ENCODE results near the gene GPRC5C.

Gene GPRC5C, protein sequence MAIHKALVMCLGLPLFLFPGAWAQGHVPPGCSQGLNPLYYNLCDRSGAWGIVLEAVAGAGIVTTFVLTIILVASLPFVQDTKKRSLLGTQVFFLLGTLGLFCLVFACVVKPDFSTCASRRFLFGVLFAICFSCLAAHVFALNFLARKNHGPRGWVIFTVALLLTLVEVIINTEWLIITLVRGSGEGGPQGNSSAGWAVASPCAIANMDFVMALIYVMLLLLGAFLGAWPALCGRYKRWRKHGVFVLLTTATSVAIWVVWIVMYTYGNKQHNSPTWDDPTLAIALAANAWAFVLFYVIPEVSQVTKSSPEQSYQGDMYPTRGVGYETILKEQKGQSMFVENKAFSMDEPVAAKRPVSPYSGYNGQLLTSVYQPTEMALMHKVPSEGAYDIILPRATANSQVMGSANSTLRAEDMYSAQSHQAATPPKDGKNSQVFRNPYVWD
- long read RNA-seq, transcript GPRC5C-202 (4 exons, 2,988 nt), result minor isoform, 5 of 47 reads
- long read RNA-seq, transcript GPRC5C-211 (3 exons, 393 nt), result major isoform, 14 of 47 reads
- long read RNA-seq, partial matches to known transcripts, result 15 of 47 reads
- long read RNA-seq, other reads (novel, unspliced or antisense), result 10 of 47 reads

DNA sequence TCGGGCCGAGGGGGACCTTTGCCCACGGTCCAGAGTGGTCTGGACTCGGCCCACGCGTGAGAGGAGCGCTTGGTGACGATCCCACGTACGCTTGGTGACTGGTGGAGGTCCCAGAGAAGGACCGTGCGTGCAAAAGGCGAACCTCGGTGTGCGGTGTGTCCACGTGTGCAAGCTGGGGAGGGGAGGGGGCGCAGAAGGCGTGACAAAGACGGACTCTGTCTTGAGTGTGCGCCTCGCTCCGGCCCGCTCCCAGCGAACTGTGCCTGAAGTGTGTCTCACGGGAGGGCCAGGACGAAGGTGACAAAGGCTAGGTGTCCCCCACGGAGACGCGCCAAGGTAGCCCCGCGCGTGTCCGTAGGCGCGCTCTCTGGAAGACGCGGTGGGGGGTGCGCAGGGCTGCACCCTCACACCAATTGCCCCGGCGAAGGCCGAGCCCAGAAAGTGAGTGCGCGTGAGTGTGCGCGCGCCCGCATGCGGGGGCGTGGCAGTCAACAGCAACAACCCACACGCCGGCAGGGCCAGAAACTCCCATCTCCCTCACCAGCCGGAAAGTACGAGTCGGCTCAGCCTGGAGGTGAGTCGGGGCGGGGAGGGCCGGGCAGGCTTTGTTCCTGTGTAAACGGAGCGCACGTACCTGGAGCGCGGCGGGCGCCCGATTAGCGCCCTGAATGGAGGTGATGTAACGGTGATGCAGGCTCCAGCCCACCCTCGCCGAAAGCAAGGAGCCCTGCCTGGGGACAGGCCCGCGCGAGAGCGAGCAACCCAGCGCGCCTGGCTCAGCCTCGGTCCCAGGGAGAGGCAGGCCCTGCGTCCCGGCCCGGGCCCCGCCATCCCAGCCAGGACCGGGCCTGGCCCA, at the start of gene GPRC5C:
GPRC5C (plus strand) TSS at position 521 of the 856 bp plus-strand sequence. CDS start 7,689 bp downstream, outside the sequence.
- Histone ChIP-seq H3K27ac (replicated peaks) (peak within 1 kb of the TSS; percentile 21; the same call in 1 of the 2 replicates), H3K27me3 (ENCODE audit: insufficient read depth, poor library complexity, severe bottlenecking) (peaks cover 19% of the 10 kb centered on the region), H3K4me3 (replicated peaks; ENCODE audit: insufficient read depth, low read length) (peak within 1 kb of the TSS; percentile 46)
- DNase-seq (ENCODE audit: low read depth in 1 of 2, low spot score in 1 of 2), result peak; percentile 45 to 67
- TF ChIP-seq, protein P1, sequence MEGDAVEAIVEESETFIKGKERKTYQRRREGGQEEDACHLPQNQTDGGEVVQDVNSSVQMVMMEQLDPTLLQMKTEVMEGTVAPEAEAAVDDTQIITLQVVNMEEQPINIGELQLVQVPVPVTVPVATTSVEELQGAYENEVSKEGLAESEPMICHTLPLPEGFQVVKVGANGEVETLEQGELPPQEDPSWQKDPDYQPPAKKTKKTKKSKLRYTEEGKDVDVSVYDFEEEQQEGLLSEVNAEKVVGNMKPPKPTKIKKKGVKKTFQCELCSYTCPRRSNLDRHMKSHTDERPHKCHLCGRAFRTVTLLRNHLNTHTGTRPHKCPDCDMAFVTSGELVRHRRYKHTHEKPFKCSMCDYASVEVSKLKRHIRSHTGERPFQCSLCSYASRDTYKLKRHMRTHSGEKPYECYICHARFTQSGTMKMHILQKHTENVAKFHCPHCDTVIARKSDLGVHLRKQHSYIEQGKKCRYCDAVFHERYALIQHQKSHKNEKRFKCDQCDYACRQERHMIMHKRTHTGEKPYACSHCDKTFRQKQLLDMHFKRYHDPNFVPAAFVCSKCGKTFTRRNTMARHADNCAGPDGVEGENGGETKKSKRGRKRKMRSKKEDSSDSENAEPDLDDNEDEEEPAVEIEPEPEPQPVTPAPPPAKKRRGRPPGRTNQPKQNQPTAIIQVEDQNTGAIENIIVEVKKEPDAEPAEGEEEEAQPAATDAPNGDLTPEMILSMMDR (IDR thresholded peaks at IDR 0.05; ENCODE audit: insufficient read depth, low read length), result no peak
- TF ChIP-seq, protein P2, sequence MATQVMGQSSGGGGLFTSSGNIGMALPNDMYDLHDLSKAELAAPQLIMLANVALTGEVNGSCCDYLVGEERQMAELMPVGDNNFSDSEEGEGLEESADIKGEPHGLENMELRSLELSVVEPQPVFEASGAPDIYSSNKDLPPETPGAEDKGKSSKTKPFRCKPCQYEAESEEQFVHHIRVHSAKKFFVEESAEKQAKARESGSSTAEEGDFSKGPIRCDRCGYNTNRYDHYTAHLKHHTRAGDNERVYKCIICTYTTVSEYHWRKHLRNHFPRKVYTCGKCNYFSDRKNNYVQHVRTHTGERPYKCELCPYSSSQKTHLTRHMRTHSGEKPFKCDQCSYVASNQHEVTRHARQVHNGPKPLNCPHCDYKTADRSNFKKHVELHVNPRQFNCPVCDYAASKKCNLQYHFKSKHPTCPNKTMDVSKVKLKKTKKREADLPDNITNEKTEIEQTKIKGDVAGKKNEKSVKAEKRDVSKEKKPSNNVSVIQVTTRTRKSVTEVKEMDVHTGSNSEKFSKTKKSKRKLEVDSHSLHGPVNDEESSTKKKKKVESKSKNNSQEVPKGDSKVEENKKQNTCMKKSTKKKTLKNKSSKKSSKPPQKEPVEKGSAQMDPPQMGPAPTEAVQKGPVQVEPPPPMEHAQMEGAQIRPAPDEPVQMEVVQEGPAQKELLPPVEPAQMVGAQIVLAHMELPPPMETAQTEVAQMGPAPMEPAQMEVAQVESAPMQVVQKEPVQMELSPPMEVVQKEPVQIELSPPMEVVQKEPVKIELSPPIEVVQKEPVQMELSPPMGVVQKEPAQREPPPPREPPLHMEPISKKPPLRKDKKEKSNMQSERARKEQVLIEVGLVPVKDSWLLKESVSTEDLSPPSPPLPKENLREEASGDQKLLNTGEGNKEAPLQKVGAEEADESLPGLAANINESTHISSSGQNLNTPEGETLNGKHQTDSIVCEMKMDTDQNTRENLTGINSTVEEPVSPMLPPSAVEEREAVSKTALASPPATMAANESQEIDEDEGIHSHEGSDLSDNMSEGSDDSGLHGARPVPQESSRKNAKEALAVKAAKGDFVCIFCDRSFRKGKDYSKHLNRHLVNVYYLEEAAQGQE (IDR thresholded peaks at IDR 0.05; ENCODE audit: insufficient replicate concordance, low read depth), result no peak
- TF ChIP-seq POLR2AphosphoS5 (IDR thresholded peaks at IDR 0.05; ENCODE audit: low read depth) (no peak), SPI1 (IDR thresholded peaks at IDR 0.05; ENCODE audit: borderline replicate concordance, low read depth) (no peak), GABPA (IDR thresholded peaks at IDR 0.05; ENCODE audit: low read depth) (0 out of 2 replicates have a peak, but pooled peaks have one; percentile 14)

DNA sequence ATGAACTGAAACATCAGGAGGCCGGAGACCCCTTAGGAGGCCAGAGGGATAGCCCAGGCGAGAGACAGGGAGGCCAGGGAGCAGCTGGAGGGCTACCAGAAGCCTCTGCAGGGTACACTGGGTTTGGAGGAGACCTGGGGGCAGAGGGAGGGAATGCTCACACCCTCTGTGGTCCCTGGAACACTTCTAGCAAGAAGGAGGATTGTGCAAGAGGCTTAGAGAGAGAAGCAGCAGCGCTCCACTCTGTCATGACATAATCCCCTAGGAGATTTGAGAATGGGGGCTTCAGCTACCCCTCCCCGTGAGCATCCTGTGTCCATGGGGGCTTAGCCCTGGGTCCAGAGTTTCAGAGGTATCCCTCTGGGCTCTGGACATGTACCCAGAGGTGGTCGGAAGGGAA, 48.7 kb upstream of the GPRC5C start:
- DNase-seq (ENCODE audit: low read depth in 1 of 2, low spot score in 1 of 2), result no peak
- Histone ChIP-seq H3K27ac (replicated peaks) (no peak overlapping the region), H3K27me3 (ENCODE audit: insufficient read depth, poor library complexity, severe bottlenecking) (no peaks in the 10 kb centered on the region), H3K4me3 (replicated peaks; ENCODE audit: insufficient read depth, low read length) (no peak overlapping the region)
- no peak for TF ChIP-seq GABPA (IDR thresholded peaks at IDR 0.05; ENCODE audit: low read depth)
- TF ChIP-seq POLR2AphosphoS5 (IDR thresholded peaks at IDR 0.05; ENCODE audit: low read depth), result no peak
- TF ChIP-seq, protein P1 (IDR thresholded peaks at IDR 0.05; ENCODE audit: insufficient read depth, low read length), result no peak
- no peak for TF ChIP-seq SPI1 (IDR thresholded peaks at IDR 0.05; ENCODE audit: borderline replicate concordance, low read depth)
- TF ChIP-seq, protein P2 (IDR thresholded peaks at IDR 0.05; ENCODE audit: insufficient replicate concordance, low read depth), result no peak

DNA sequence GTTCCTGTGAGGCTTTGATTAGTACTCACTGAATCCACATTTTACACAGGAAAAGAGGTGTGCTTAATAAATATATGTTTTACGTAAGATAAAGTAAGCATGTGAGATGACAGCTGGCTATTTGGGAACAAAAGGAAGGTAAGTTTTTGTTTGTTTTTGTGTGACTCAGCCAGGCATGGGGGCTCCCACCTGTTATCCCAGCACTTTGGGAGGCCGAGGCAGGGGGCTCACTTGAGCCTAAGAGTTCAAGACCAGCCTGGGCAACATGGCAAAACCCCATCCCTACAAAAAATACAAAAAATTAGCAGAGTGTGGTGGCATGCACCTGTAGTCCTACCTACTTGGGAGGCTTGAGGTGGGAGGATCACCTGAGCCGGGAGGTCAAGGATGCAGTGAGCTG, 46.7 kb upstream of the GPRC5C start:
- H3K4me3 ChIP-seq (replicated peaks; ENCODE audit: insufficient read depth, low read length), result no peak overlapping the region
- DNase-seq (ENCODE audit: low read depth in 1 of 2, low spot score in 1 of 2), result no peak
- no peak for TF ChIP-seq SPI1 (IDR thresholded peaks at IDR 0.05; ENCODE audit: borderline replicate concordance, low read depth)
- TF ChIP-seq GABPA (IDR thresholded peaks at IDR 0.05; ENCODE audit: low read depth), result no peak
- TF ChIP-seq POLR2AphosphoS5 (IDR thresholded peaks at IDR 0.05; ENCODE audit: low read depth), result no peak
- TF ChIP-seq, protein P2 (IDR thresholded peaks at IDR 0.05; ENCODE audit: insufficient replicate concordance, low read depth), result no peak
- TF ChIP-seq, protein P1 (IDR thresholded peaks at IDR 0.05; ENCODE audit: insufficient read depth, low read length), result no peak
- H3K27ac ChIP-seq (replicated peaks), result no peak overlapping the region
- H3K27me3 ChIP-seq (ENCODE audit: insufficient read depth, poor library complexity, severe bottlenecking), result no peaks in the 10 kb centered on the region
